HG02884 (cell line): Measurements from ENCODE around the gene TMBIM4.

Experiments
- ATAC-seq: cut with Tn5 transposase; IDR thresholded peaks from one replicate; pipeline ENCODE4 v1.9.1; 2021; ENCODE audit warnings: mild to moderate bottlenecking, moderate library complexity; ENCODE audit not compliant: unreplicated experiment

Gene TMBIM4

DNA sequence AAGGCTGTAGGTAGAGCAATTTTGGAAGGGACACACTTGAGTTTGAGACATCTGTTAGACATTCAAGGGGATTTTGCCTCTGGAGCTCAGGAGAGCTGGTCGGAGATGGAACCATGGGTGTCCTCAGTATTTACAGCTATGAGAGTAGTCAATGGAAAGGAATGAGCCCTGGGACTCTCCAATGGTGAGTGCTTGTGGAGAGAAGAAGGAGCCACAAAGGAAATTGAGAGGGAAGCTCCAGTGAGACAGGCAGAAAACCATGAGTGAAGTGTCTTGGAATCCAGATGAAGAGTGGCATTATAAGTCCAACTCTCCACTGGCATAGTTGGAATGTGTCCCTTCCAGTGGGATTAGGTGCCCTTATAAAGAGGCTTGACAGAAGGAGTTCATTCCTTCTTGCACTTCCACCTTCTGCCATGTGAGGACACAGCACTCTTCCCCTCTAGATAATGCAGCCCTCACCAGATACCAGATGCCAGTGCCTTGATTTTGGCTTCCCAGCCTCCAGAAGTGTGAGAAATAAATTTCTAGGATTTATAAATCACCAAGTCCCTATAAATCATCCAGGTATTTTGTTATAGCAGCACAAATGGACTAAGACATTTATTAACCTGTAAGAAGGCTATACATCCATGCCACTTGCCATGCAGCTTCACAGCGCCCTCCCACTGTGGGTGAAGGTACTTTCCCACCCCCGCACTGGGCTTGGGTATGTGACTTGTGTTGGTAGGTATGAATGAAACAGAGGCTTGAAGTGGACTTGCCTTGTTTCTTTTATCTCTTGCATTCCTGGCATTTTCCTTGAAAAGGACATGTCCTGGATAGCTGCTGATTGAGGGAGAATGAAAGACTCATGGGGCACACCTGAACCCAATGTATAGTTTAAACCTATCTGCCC lies 66.5 kb downstream of the TMBIM4 start:
- no peak for ATAC-seq

DNA sequence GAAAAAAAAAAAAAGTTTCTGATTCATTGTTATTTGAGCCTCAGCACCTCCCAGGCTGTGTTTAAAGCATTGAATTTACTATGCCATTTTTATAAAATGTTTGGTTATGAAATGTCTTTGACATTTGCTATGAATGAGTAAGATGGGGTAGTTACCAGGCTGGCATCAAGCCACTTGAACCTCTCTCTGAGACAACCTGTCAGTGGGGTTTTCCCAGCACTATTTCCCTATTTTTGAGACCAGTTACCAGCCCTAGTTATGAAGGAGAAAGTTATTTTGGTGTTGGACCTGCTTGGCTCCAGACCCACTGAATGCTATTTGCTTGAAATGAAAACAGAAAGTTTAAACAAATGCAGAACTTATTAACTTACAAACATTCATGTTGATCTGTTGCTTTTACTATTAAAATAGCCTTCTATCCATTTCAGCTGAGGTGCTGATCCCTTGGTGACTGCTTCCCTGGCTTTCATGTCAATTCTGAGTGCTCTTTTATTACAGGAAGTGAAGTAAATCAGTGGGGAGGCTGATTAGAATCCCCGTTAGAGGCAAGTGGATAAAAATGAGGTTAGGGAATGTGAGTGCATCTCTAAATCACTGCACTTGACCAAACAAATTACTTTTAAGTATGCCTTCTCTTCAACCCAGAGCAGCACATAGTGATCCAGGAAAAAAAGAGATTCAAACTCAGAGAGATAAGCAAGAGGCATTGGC lies 77.1 kb downstream of the TMBIM4 start:
- peak; percentile 59 for ATAC-seq

DNA sequence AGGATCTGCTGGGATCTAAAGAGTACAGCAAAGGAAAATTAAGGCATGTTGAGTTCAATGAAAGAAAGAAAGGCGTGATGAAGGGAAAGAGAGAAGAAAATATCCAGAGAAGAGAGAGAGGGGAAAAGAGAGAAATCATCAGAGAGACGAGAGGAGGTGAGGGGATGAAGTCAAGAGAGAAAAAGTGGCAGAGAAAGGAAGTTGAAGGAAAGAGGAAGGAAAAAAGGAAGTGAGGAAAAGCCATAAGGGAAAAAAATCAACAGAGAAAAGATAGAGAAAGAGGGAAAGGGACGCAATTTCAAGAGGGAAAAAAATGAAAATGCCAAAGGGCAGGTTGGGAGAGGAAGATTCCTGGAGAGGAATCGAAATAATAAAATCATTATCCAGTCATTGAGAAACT lies 79.6 kb downstream of the TMBIM4 start:
- no peak for ATAC-seq

DNA sequence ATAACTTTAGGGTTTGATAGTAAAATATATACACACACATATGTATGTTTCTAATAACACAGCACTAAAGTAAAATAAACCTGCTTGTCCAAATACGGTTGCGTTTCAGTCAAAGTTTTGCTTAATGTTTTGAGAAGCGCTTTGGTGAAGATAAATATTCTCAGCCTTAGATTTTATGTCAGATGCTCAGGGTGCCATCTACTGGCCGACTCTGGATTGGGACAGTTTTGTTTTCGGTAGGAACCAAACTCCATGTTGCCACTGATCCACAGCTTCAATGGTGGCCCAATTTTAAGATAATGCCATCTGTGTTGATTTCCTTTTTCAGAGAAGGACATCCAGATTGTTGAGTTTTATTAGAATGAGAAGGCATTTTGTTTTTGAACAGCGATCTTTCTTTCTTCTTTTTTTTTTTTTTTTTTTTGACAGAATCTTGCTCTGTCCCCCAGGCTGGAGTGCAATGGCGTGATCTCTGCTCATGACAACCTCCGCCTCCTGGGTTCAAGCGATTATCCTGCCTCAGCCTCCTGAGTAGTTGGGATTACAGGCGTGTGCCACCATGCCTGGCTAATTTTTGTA lies 82.3 kb downstream of the TMBIM4 start:
- peak; percentile 66 for ATAC-seq

DNA sequence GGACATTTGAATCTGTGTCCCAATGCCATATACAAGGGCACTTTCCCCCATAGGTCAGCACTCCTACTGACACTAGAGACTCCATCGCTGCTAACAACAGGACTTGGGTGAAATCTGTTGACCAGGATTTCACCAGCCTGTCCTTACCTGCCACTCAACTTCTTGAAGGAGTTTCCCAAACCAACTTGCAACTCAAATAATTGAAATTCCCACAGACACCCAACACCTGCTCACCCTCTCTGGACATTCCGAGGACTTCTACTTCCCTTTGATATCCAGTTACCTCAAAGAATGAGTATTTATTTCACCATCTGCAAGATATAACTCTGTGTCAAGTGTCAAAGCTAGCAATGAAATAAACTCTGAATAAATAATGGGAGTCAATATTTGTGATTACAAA lies 83.8 kb downstream of the TMBIM4 start:
- ATAC-seq, result no peak
